HL-60 (cell line): ENCODE data around the gene BEND5.

Experiments
- DNase-seq, 2 experiments: peaks; one replicate each; pipeline ENCODE4 v3.0.0-alpha.2; 2010 to 2020; ENCODE audit warnings: low read depth in 1 of 2, low spot score in 1 of 2
- H3K27ac ChIP-seq: fragments of 250-450 bp; sonication (Bioruptor Pico); replicated peaks from 2 replicates; pipeline ENCODE4 v1.5.1; 2020; ENCODE audit warnings: mild to moderate bottlenecking, moderate library complexity
- H3K27me3 ChIP-seq: fragments of 250-450 bp; sonication (Bioruptor Pico); 2 replicates; pipeline ENCODE4 v1.5.1; 2021; ENCODE audit warnings: mild to moderate bottlenecking, moderate library complexity; ENCODE audit not compliant: insufficient read depth, poor library complexity, severe bottlenecking
- H3K4me3 ChIP-seq: replicated peaks from 2 replicates; pipeline ENCODE4 v1.5.1; 2011; ENCODE audit warnings: mild to moderate bottlenecking, control low read depth, low read length; ENCODE audit not compliant: insufficient read depth
- CTCF ChIP-seq: IDR thresholded peaks from one replicate; pipeline ENCODE4 v1.5.1; 2011; ENCODE audit warnings: low read length, control low read depth, inconsistent platforms; ENCODE audit not compliant: insufficient read depth
- GABPA ChIP-seq: IDR thresholded peaks from 2 replicates; pipeline ENCODE4 v1.6.1; 2012; ENCODE audit warnings: low read depth
- POLR2AphosphoS5 ChIP-seq: IDR thresholded peaks from 2 replicates; pipeline ENCODE4 v1.6.1; 2012; ENCODE audit warnings: low read depth
- REST ChIP-seq: IDR thresholded peaks from 2 replicates; pipeline ENCODE4 v1.6.1; 2012; ENCODE audit warnings: low read depth; ENCODE audit not compliant: insufficient replicate concordance
- SPI1 ChIP-seq: IDR thresholded peaks from 2 replicates; pipeline ENCODE4 v1.6.1; 2012; ENCODE audit warnings: low read depth, mild to moderate bottlenecking, borderline replicate concordance

BEND5 gene

GRCh38 chr1:48773133-48773532 is 3.6 kb downstream of the BEND5 start:
- TF ChIP-seq REST (no peak), CTCF (no peak), POLR2AphosphoS5 (no peak)
- Histone ChIP-seq H3K27ac (no peak overlapping the region), H3K4me3 (no peak overlapping the region), H3K27me3 (peaks cover 22% of the 10 kb centered on the region)
- DNase-seq = no peak

- Histone ChIP-seq H3K27ac (no peak overlapping the region), H3K27me3 (peaks cover 13% of the 10 kb centered on the region), H3K4me3 (no peak overlapping the region)
- TF ChIP-seq REST (no peak), SPI1 (no peak), CTCF (no peak), GABPA (no peak), POLR2AphosphoS5 (no peak)
- no peak for DNase-seq
These were observed 4.5 kb downstream of the BEND5 start for GRCh38 chr1:48772211-48772610.

GRCh38 chr1:48771561-48771960 is 5.1 kb downstream of the BEND5 start:
- Histone ChIP-seq H3K27me3 (peaks cover 11% of the 10 kb centered on the region), H3K27ac (no peak overlapping the region), H3K4me3 (no peak overlapping the region)
- TF ChIP-seq REST = no peak
- no peak for TF ChIP-seq CTCF
- no peak for TF ChIP-seq POLR2AphosphoS5
- no peak for TF ChIP-seq GABPA
- TF ChIP-seq SPI1 = no peak
- DNase-seq = no peak
